ENCODE data around the gene DKK2. TPM values are rescaled to one million over a fixed set of nuclear protein-coding genes. Genes with fewer than 3 reads are reported as not detected.

Gene DKK2
- polyA plus RNA-seq, 5 donors, result 2.4 to 3.8 (median 3.1) TPM

- no peak for DNase-seq
Observed at GRCh38 chr4:107017443-107018343, 18.4 kb downstream of the DKK2 start.

DNA sequence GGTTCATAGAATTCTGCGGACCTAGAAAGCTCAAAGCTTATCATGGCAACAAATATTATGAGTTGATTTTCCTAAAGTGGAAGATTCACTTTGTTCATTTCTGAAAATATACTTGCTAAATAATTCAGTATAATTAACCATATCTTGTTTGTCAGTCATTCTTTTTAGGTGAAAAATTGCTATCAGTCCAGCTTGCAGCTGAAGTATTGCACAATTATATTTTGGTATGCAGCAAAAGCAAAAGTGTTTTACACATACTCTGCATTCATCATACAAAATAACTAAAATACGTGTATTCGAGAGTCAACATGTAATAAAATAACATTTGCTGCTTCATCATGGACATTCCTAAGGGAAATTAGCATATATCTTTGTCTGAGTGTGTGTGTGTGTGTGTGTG lies 24.8 kb downstream of the DKK2 start:
- no peak for DNase-seq

DNA sequence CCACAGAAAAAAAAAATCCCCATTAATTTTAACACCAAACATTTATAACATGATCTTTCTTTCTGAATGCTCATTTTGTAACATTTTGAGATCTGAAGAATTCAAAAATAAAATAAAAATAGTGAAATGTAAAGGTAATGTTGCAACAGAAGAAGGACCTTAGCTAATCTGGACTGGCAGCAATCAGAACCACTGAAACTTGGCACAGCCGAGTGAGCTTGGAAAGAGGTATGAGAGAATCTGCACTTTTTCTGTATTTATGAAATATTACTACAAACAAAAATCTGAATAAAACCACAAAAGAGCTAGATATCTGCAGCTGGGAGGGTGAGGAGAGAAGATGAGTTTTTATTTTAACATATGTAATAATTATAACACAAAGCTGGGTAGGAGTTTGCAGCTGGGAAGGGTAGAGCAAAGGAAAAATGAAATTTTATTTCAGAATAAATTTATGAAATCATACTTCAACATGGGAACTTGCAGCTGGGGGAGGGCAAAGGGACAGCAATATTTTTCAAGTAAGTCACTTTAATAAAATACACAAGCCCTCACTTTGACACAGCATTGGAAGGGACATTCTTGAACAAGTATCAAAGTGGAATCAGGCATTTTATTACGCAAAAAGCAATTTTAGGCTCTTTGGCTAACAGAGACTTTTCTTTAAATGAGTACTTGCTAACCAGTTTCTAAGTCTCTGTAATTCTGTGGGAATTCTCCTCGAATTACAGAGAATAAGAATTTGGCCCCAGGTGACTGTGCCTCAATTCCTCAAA lies 26.7 kb downstream of the DKK2 start:
- DNase-seq, result no peak

- no peak for DNase-seq
Observed at GRCh38 chr4:107008115-107008514, 28.0 kb downstream of the DKK2 start.

GRCh38 chr4:107006218-107006617 lies 29.9 kb downstream of the DKK2 start:
- DNase-seq, result no peak

DNA sequence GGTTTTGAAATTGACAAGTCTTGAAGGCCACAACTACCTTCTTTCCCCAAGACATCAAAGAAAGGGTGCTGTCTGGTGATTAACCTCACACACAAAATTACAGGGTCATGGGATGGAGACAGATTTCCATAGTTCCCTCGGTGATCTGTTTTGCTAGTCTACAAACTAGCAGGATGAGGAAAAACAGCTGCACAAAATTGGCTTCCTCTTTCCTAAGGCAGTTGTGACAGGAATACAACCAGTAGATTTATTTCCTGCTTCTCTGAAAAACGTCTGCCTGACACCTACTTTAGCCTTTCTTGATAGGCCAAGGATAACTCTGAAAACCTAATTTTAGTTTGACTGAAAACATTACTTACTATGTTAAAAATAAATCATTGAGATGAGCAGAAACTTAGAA lies 39.6 kb downstream of the DKK2 start:
- DNase-seq, result peak; percentile 15 to 31

DNA sequence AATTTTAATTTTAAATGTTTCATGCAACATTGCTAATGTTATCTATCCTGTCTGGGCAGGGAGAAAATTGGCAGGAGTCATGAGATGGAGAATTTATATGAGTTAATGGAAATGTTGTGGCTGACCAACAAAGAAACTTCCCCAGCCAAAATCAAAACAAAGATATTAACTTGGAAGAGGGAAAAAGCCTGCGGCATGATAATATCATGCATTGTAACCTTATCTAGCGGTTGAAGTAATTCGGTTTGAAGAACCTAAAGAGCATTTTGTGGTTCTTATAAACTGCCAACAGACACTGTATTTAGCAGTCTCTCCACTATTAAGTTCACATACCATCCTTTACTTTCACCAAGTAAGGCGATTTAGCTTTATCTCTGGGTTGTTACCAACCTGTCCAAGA lies 42.3 kb downstream of the DKK2 start:
- DNase-seq, result no peak

- DNase-seq, result no peak
Observed at GRCh38 chr4:106987311-106987710, 48.8 kb downstream of the DKK2 start.

GRCh38 chr4:106986486-106986885 lies 49.6 kb downstream of the DKK2 start:
- no peak for DNase-seq

GRCh38 chr4:106985830-106986229 lies 50.3 kb downstream of the DKK2 start:
- no peak for DNase-seq

- DNase-seq, result no peak
Observed at GRCh38 chr4:106982711-106983211, 53.4 kb downstream of the DKK2 start.

DNA sequence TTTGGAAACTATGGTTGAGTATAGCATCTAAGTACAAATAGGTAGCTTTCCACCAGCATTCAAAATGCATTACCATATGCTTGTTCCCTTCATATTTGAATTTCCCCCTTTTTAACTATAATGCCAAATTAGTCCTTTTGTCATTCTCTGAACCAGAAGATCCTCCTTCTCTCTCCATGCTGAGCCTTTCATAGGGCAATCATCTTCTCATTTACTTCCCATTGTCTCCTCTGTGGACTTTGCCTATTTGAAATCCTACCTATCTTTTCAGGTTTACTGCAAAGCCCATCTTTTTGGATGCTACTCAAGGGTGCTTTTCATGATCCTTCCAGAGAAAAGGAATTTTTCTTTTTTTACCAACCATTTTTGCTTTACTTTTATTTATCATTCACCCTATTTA lies 54.7 kb downstream of the DKK2 start:
- DNase-seq, result no peak

DNA sequence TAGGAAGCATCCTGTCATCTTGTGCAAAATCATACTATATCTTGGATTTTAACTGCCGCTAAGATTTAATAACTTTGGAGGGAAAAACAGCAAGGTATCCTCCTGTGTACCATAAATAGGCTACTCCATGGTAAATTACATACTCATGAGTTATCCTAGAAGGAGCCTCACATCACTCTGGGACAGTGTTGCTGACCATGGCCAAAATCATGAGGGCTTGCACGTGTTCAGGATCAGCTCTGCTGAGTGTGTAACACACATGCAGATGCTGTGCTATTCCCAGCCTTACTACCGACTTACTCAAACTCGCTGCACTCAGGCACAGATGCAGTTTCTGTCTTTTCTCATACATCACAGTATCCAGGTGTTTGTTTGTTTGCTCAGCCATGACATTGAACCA lies 56.6 kb downstream of the DKK2 start:
- DNase-seq, result no peak

- DNase-seq, result no peak
Observed at GRCh38 chr4:106978046-106978774, 57.9 kb downstream of the DKK2 start.

GRCh38 chr4:106971636-106972035 lies 64.5 kb downstream of the DKK2 start:
- DNase-seq, result no peak

DNA sequence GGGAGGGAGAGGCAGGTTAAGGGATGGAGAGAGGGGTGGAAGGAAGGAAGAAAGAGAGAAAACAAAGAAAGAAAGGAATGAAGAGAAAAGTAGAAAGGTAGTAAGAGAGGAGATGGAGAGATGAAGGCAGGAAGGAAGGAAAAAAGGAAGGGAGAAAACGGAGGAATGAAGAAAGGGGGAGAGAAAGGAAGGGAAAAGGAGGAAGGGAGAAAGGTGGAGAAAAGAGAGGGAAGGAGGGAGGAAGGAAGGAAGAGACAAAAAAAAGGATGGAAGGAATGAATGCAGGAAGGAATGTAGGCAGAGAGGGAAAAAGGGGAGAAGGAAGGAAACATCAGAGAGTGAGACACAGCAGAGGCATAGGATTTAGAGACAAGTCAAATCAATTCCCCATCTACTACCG lies 68.2 kb downstream of the DKK2 start:
- DNase-seq, result no peak

GRCh38 chr4:106953036-106953705 lies 82.9 kb downstream of the DKK2 start:
- DNase-seq, result no peak

DNA sequence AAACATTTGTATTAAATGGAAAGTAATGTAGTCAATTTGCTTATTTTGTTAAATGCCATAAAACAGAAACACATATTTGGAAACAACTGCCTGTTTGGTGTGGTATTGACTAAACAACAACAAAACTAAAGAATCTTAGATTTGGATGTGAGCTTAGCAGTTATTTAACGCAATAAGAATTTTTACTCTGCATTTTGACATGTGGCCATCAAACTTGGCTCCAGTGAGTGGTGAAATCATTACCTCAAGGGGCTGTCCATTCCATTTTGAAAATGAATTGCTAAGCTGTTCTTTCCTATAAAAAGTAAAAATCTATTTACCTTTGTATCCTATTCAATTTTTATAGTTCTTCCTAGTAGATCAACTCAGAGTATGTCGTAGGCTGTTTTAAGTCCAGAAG lies 84.2 kb downstream of the DKK2 start:
- no peak for DNase-seq

DNA sequence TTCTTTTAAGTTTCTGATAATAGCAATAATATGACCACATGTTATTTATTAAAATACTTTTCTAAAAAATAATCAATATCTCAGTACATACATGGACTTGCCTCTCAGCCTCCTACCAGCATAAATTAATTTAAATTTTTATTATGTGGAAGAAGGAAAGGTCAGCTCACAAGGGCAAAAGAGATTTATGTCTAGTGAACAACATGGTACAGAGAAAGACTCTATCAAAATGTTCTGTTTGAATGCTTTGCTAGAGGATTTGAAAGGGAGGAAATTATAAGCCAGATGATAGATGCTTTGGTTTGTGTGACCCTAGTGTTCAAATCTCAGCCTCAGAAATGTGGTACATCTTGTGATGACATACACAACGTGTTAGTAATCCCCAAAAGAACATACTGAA lies 94.3 kb downstream of the DKK2 start:
- DNase-seq, result no peak

- no peak for DNase-seq
Observed at GRCh38 chr4:106930522-106930921, 105.6 kb downstream of the DKK2 start.

DNA sequence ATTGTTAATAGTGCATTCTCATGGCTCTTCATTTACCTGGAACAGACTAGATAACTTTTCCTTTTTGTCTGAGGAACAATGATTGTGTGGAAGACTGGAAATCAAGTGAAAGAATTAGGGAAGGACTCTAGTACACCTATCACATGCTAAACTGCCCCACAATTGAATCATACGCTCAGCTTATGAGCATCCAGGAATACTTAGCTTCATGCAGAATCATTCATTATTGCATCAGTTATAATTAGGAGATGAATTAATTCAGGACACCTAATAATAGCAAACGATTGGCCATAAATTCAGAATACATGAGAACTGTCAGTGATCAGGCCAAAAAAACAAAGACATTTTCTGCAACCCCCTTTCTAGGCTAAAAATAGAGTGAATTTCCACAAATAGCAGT lies 106.9 kb downstream of the DKK2 start:
- DNase-seq, result no peak

DNA sequence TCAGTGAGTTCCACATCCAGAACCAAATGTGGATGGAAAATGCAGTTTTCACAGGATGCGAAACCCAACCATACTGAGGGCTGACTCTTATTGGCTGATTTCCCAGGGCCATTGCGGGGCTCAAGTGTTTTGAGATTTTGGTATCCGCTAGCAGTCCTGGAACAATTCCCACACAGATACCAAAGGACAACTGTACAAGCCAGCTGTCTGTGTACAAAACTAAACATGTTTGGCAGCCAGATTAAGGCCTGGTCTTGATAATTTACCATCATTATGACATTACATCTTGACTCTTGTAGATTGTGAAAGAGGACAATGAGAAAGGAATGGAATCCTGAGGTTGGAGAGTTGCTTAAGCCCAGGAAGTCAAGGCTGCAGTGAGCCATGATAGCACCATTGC lies 121.9 kb downstream of the DKK2 start:
- DNase-seq, result peak; percentile 51 to 62
